BE2C (cell line): Measurements from ENCODE around the gene SYNGR3.

Experiments used
- DNase-seq: peaks from one replicate; pipeline ENCODE4 v3.0.0-alpha.2; 2020
- H3K27me3 ChIP-seq: fragments of 250-450 bp; sonication (Bioruptor Pico); 2 replicates; pipeline ENCODE4 v1.5.1; 2020; ENCODE audit warnings: mild to moderate bottlenecking
- H3K36me3 ChIP-seq: fragments of 250-450 bp; sonication (Bioruptor Pico); 2 replicates; pipeline ENCODE4 v1.5.1; 2020; ENCODE audit warnings: mild to moderate bottlenecking
- H3K4me1 ChIP-seq: fragments of 250-450 bp; sonication (Bioruptor Pico); 2 replicates; pipeline ENCODE4 v1.5.1; 2020
- H3K4me3 ChIP-seq: 2 replicates; pipeline ENCODE4 v1.5.1; 2011; ENCODE audit warnings: low read depth, low read length
- H3K9me3 ChIP-seq: fragments of 250-450 bp; sonication (Bioruptor Pico); 2 replicates; pipeline ENCODE4 v1.5.1; 2020
- CTCF ChIP-seq: IDR thresholded peaks from 2 replicates; pipeline ENCODE4 v1.5.1; 2012; ENCODE audit warnings: mild to moderate bottlenecking, low read depth, low read length

The SYNGR3 gene

DNA sequence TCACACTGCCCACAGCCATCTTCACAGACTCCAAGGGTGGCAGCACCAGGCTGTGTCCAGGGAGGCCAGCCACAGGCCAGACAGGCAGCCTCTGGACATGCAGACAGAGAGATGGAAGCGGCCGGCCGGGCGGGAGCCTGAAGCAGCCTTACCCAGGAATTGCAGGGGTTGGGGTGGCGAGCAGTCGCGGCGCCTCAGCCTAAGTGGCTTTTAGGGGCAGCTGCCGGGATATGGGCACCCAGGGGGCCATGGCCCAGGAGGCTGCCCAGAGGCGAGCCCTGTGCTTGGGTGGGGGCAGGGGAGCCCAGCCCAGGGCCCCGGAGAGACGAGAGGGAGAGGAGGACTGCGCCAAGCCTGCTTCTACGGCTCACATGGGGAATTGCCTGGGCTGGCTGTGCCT, 35.5 kb downstream of the SYNGR3 start:
- Histone ChIP-seq H3K27me3 (no peaks in the 10 kb centered on the region), H3K9me3 (no peaks in the 10 kb centered on the region), H3K4me3 (no peak overlapping the region), H3K36me3 (no peaks in the 10 kb centered on the region), H3K4me1 (0 out of 2 replicates have a peak, but pooled peaks cover 4% of the 10 kb centered on the region)
- TF ChIP-seq CTCF: no peak
- DNase-seq: no peak

DNA sequence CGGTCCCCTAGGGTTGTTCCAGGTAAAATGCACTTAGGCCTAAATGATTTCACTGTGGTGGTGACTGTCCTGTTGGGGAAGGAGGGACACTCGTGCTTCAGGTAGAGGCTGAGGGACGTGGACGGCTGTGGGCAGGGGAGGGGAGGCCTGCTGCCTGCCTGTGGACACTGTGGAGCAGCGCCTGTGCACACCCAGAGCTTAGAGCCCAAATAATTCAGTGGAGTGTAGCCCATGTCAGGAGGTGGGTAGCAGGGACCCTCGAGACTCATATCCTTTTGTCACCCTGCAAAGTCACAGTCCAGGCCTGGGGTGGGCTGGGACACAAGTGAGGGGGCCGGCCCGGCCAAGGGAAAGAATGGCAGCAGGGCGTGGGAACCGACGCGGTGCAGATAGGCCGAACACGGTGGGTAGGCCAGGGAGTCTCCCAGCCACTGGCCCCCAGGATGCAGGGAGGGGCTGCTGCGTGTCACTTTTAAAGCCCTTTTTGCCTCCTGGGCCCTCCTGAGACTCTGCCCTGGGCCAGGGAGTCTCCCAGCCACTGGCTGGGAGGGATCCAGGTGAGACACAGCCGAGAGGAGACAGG, 36.2 kb downstream of the SYNGR3 start:
- no peak overlapping the region for H3K4me3 ChIP-seq
- 0 out of 2 replicates have a peak, but pooled peaks cover 4% of the 10 kb centered on the region for H3K4me1 ChIP-seq
- no peaks in the 10 kb centered on the region for H3K36me3 ChIP-seq

GRCh38 chr16:2026461-2027023, 36.8 kb downstream of the SYNGR3 start, which contains the start of gene NHERF2:
Gene NHERF2 (plus strand): TSS chr16:2026902. CDS start chr16:2027006, 104 bp downstream.
- Histone ChIP-seq H3K4me3 (peak within 1 kb of the TSS; percentile 33), H3K27me3 (no peaks in the 10 kb centered on the region), H3K9me3 (no peaks in the 10 kb centered on the region), H3K4me1 (0 out of 2 replicates have a peak, but pooled peaks cover 4% of the 10 kb centered on the region), H3K36me3 (no peaks in the 10 kb centered on the region)
- DNase-seq: no peak
- no peak for TF ChIP-seq CTCF

More for the DNA sequence above, 36.2 kb downstream of the SYNGR3 start:
- no peak for DNase-seq
- TF ChIP-seq CTCF: no peak
- Histone ChIP-seq H3K27me3 (no peaks in the 10 kb centered on the region), H3K9me3 (no peaks in the 10 kb centered on the region)

GRCh38 chr16:2027024-2028010, 37.5 kb downstream of the SYNGR3 start:
- Histone ChIP-seq H3K36me3 (no peaks in the 10 kb centered on the region), H3K4me3 (peak overlapping the region; percentile 33), H3K4me1 (0 out of 2 replicates have a peak, but pooled peaks cover 4% of the 10 kb centered on the region), H3K9me3 (no peaks in the 10 kb centered on the region), H3K27me3 (no peaks in the 10 kb centered on the region)
- DNase-seq: no peak
- no peak for TF ChIP-seq CTCF

- no peak for DNase-seq
- no peaks in the 10 kb centered on the region for H3K9me3 ChIP-seq
- H3K36me3 ChIP-seq: no peaks in the 10 kb centered on the region
- H3K4me1 ChIP-seq: 0 out of 2 replicates have a peak, but pooled peaks cover 4% of the 10 kb centered on the region
- H3K4me3 ChIP-seq: no peak overlapping the region
- H3K27me3 ChIP-seq: no peaks in the 10 kb centered on the region
- no peak for TF ChIP-seq CTCF
Measured at GRCh38 chr16:2028146-2028545, 38.4 kb downstream of the SYNGR3 start.
